HEK293 (cell line): Measurements from ENCODE around the gene PDE2A.
A peak's percentile ranks its signal among the peaks of the same experiment; 100 is the strongest.
"Not testable (repeated sequence)": the region's sequence is repeated elsewhere in the genome, so short reads cannot be mapped to it uniquely, and the experiment has no call there.

ENCODE experiments used
- CTCF ChIA-PET: fragments of 350-600 bp; formaldehyde crosslinking; extraction: SDS; loops from one replicate; lab custom pipeline; 2021; ENCODE audit warnings: antibody characterized with exemption; lab: Yijun Ruan, JAX
- POLR2A ChIA-PET: fragments of 300-600 bp; formaldehyde crosslinking; extraction: SDS; loops from one replicate; lab custom pipeline; 2020; ENCODE audit warnings: antibody characterized with exemption, inconsistent platforms; lab: Yijun Ruan, JAX
- H3K27ac ChIP-seq: fragments of 200-500 bp; sonication (Bioruptor generic); 2 replicates; pipeline ENCODE4 v1.5.1; 2014; ENCODE audit warnings: low read depth, low read length, control low read depth, inconsistent platforms; ENCODE audit errors: extremely low read depth
- H3K36me3 ChIP-seq, 2 experiments: fragments of 200-500 bp in 1 of 2; sonication (Bioruptor generic) in 1 of 2; 1 replicate in 1 of 2; 2 replicates in 1 of 2; pipeline ENCODE4 v1.5.1; 2014 to 2017; ENCODE audit warnings: inconsistent platforms in 2 of 2, low read length in 2 of 2; ENCODE audit not compliant: control insufficient read depth in 2 of 2, insufficient read depth in 1 of 2
- H3K4me1 ChIP-seq: fragments of 200-500 bp; sonication (Bioruptor generic); 2 replicates; pipeline ENCODE4 v1.5.1; 2014; ENCODE audit warnings: mild to moderate bottlenecking, low read length, inconsistent platforms; ENCODE audit not compliant: control insufficient read depth, insufficient read depth
- H3K4me3 ChIP-seq: 2 replicates; pipeline ENCODE4 v1.5.1; 2011; ENCODE audit warnings: low read depth, mild to moderate bottlenecking, control low read depth, low read length, moderate library complexity
- H3K9me3 ChIP-seq: fragments of 200-500 bp; sonication (Bioruptor generic); 2 replicates; pipeline ENCODE4 v1.5.1; 2014; ENCODE audit warnings: low read depth, low read length, inconsistent platforms; ENCODE audit not compliant: control insufficient read depth, insufficient read depth
- AEBP2 ChIP-seq: fragments of 450-650 bp; formaldehyde crosslinking; IDR thresholded peaks from 2 replicates; pipeline ENCODE4 v1.5.1; 2016; ENCODE audit warnings: missing biosample characterization, missing genetic modification characterization, borderline replicate concordance
- CTCF ChIP-seq: fragments of 450-650 bp; formaldehyde crosslinking; IDR thresholded peaks from 2 replicates; pipeline ENCODE4 v1.5.1; 2016; ENCODE audit warnings: missing biosample characterization, missing genetic modification characterization
- EGR2 ChIP-seq: fragments of 450-650 bp; formaldehyde crosslinking; IDR thresholded peaks from 2 replicates; pipeline ENCODE4 v1.5.1; 2016; ENCODE audit warnings: low read depth, missing biosample characterization, missing genetic modification characterization
- GLI2 ChIP-seq: fragments of 450-650 bp; formaldehyde crosslinking; IDR thresholded peaks from 2 replicates; pipeline ENCODE4; 2017; ENCODE audit warnings: missing biosample characterization, missing genetic modification characterization, low read depth, borderline replicate concordance
- GLIS2 ChIP-seq: fragments of 450-650 bp; formaldehyde crosslinking; IDR thresholded peaks from 2 replicates; pipeline ENCODE4 v1.5.1; 2016; ENCODE audit warnings: missing biosample characterization, missing genetic modification characterization
- PRDM10 ChIP-seq: fragments of 450-650 bp; formaldehyde crosslinking; IDR thresholded peaks from 2 replicates; pipeline ENCODE4 v1.5.1; 2016; ENCODE audit warnings: missing biosample characterization, missing genetic modification characterization
- YY2 ChIP-seq: fragments of 450-650 bp; formaldehyde crosslinking; IDR thresholded peaks from 2 replicates; pipeline ENCODE4 v1.5.1; 2016; ENCODE audit warnings: missing biosample characterization, missing genetic modification characterization
- ZBTB48 ChIP-seq: fragments of 450-650 bp; formaldehyde crosslinking; IDR thresholded peaks from 2 replicates; pipeline ENCODE4 v1.5.1; 2016; ENCODE audit warnings: missing biosample characterization, missing genetic modification characterization
- ZFHX2 ChIP-seq: fragments of 450-650 bp; formaldehyde crosslinking; conservative IDR thresholded peaks from 2 replicates; pipeline ENCODE4 v1.5.1; 2016; ENCODE audit warnings: missing biosample characterization, missing genetic modification characterization
- ZNF114 ChIP-seq: fragments of 450-650 bp; formaldehyde crosslinking; IDR thresholded peaks from 2 replicates; pipeline ENCODE4 v1.5.0; 2017; ENCODE audit warnings: missing biosample characterization, missing genetic modification characterization
- ZNF133 ChIP-seq: fragments of 450-650 bp; formaldehyde crosslinking; IDR thresholded peaks from 2 replicates; pipeline ENCODE4 v1.5.1; 2016; ENCODE audit warnings: missing biosample characterization, missing genetic modification characterization
- ZNF211 ChIP-seq: fragments of 450-650 bp; formaldehyde crosslinking; IDR thresholded peaks from 2 replicates; pipeline ENCODE4 v1.5.1; 2016; ENCODE audit warnings: low read depth, missing biosample characterization, missing genetic modification characterization
- ZNF488 ChIP-seq: fragments of 450-650 bp; formaldehyde crosslinking; IDR thresholded peaks from 2 replicates; pipeline ENCODE4 v1.5.1; 2016; ENCODE audit warnings: missing biosample characterization, missing genetic modification characterization
- ZNF514 ChIP-seq: fragments of 450-650 bp; formaldehyde crosslinking; IDR thresholded peaks from 2 replicates; pipeline ENCODE4 v1.5.1; 2016; ENCODE audit warnings: missing biosample characterization, missing genetic modification characterization
- ZNF544 ChIP-seq: fragments of 450-650 bp; formaldehyde crosslinking; IDR thresholded peaks from 2 replicates; pipeline ENCODE4 v1.5.0; 2017; ENCODE audit warnings: missing biosample characterization, missing genetic modification characterization
- ZNF580 ChIP-seq: fragments of 450-650 bp; formaldehyde crosslinking; IDR thresholded peaks from 2 replicates; pipeline ENCODE4 v1.5.1; 2016; ENCODE audit warnings: missing biosample characterization, missing genetic modification characterization
- ZNF785 ChIP-seq: fragments of 450-650 bp; formaldehyde crosslinking; IDR thresholded peaks from 2 replicates; pipeline ENCODE4 v1.5.1; 2016; ENCODE audit warnings: missing biosample characterization, missing genetic modification characterization

The PDE2A gene

GRCh38 chr11:72560864-72561263 is 113.4 kb downstream of the PDE2A start:
- H3K4me1 ChIP-seq, H3K27ac ChIP-seq, H3K36me3 ChIP-seq, POLR2A ChIA-PET, H3K4me3 ChIP-seq, H3K9me3 ChIP-seq: not testable (repeated sequence)
- CTCF ChIA-PET, result interaction anchor here (0.6 to 1.9 kb wide), 4 partner anchors 11 to 89 kb away, joined by 3 to 6 read pairs (median 4); no protein-coding TSS in a partner anchor
- TF ChIP-seq ZFHX2 (tag by site-specific recombination) (peak; percentile 31; the same call in 1 of the 2 replicates), EGR2 (tag by site-specific recombination) (0 out of 2 replicates have a peak, but pooled peaks have one; percentile 15)

- no peak overlapping the region for H3K27ac ChIP-seq
- ChIA-PET CTCF (no interaction called here), POLR2A (no interaction called here)
- no peaks in the 10 kb centered on the region for H3K36me3 ChIP-seq
- H3K9me3 ChIP-seq, result no peaks in the 10 kb centered on the region
- TF ChIP-seq GLIS2 (tag by site-specific recombination), result no peak
- TF ChIP-seq, all 188 proteins: peak for 0
- no peak overlapping the region for H3K4me3 ChIP-seq
- H3K4me1 ChIP-seq, result no peaks in the 10 kb centered on the region
These were observed 117.8 kb downstream of the PDE2A start for GRCh38 chr11:72556433-72556832.

GRCh38 chr11:72555014-72555522 is 119.2 kb downstream of the PDE2A start:
- not testable (repeated sequence) for H3K4me1 ChIP-seq

GRCh38 chr11:72553706-72554105 is 120.5 kb downstream of the PDE2A start:
- Histone ChIP-seq H3K4me3 (no peak overlapping the region), H3K36me3 (no peaks in the 10 kb centered on the region), H3K27ac (no peak overlapping the region), H3K9me3 (no peaks in the 10 kb centered on the region), H3K4me1 (no peaks in the 10 kb centered on the region)
- TF ChIP-seq GLI2 (tag by site-specific recombination) (no peak), ZNF580 (tag by site-specific recombination) (no peak), ZNF488 (no peak), YY2 (no peak), ZBTB48 (no peak), AEBP2 (tag by site-specific recombination) (no peak), CTCF (no peak), ZNF114 (no peak), ZNF211 (tag by site-specific recombination) (no peak), ZNF133 (tag by site-specific recombination) (no peak), ZNF514 (tag by site-specific recombination) (no peak), ZNF544 (tag by site-specific recombination) (no peak), ZNF785 (tag by site-specific recombination) (no peak), PRDM10 (tag by site-specific recombination) (no peak)
- CTCF ChIA-PET, result interaction anchor here (2.3 kb wide), 1 partner anchor 83 kb away, joined by 20 read pairs; no protein-coding TSS in a partner anchor
- POLR2A ChIA-PET, result no interaction called here

More at GRCh38 chr11:72555014-72555522, 119.2 kb downstream of the PDE2A start:
- H3K4me3 ChIP-seq, H3K9me3 ChIP-seq, POLR2A ChIA-PET, H3K27ac ChIP-seq, H3K36me3 ChIP-seq: not testable (repeated sequence)
- CTCF ChIA-PET, result interaction anchor here (2.3 kb wide), 1 partner anchor 84 kb away, joined by 20 read pairs; no protein-coding TSS in a partner anchor
